ENCODE data around the gene SYDE2.

Gene SYDE2

DNA sequence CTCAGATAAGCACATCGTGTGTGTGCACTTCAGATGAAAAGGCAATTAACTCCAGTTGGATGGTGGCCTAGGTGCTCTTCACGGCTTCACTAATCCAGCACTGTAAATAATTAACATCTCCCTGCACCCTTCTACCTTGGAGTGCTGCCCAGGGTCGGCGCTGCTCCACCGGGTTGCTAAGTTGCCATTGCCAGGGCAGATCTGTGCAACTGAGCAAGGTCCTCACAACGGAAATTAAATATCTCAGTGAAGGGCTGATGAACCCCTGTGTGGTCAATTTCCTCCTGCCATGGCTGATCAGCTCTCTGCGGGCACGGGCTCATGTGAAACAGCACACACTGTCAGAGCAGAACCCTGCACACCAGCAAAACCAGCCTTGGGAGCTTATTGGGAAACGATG, 63.2 kb downstream of the SYDE2 start:
- no peaks in the 10 kb centered on the region for H3K79me2 ChIP-seq (ENCODE audit: insufficient read depth, low read depth)
- H2AFZ ChIP-seq (ENCODE audit: low read depth), result no peak overlapping the region

GRCh38 chr1:85135392-85135798, 65.4 kb downstream of the SYDE2 start:
- H3K4me2 ChIP-seq, result no peak overlapping the region
- H4K20me1 ChIP-seq (ENCODE audit: insufficient read depth), result no peaks in the 10 kb centered on the region

More for the DNA sequence above, 63.2 kb downstream of the SYDE2 start:
- Histone ChIP-seq H4K20me1 (ENCODE audit: insufficient read depth) (no peaks in the 10 kb centered on the region), H3K4me3 (IDR thresholded peaks at IDR 0.05; ENCODE audit: insufficient read depth, low read depth, low read length) (no peak overlapping the region), H3K4me1 (ENCODE audit: low read depth, poor library complexity, severe bottlenecking) (no peaks in the 10 kb centered on the region), H3K27ac (no peak overlapping the region), H3K4me2 (no peak overlapping the region), H3K9ac (no peak overlapping the region), H3K36me3 (ENCODE audit: insufficient read depth) (no peaks in the 10 kb centered on the region), H3K27me3 (ENCODE audit: insufficient read depth, low read depth) (no peaks in the 10 kb centered on the region)
- TF ChIP-seq, protein P1, sequence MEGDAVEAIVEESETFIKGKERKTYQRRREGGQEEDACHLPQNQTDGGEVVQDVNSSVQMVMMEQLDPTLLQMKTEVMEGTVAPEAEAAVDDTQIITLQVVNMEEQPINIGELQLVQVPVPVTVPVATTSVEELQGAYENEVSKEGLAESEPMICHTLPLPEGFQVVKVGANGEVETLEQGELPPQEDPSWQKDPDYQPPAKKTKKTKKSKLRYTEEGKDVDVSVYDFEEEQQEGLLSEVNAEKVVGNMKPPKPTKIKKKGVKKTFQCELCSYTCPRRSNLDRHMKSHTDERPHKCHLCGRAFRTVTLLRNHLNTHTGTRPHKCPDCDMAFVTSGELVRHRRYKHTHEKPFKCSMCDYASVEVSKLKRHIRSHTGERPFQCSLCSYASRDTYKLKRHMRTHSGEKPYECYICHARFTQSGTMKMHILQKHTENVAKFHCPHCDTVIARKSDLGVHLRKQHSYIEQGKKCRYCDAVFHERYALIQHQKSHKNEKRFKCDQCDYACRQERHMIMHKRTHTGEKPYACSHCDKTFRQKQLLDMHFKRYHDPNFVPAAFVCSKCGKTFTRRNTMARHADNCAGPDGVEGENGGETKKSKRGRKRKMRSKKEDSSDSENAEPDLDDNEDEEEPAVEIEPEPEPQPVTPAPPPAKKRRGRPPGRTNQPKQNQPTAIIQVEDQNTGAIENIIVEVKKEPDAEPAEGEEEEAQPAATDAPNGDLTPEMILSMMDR (conservative IDR thresholded peaks at IDR 0.05; ENCODE audit: low read depth, low read length), result no peak

DNA sequence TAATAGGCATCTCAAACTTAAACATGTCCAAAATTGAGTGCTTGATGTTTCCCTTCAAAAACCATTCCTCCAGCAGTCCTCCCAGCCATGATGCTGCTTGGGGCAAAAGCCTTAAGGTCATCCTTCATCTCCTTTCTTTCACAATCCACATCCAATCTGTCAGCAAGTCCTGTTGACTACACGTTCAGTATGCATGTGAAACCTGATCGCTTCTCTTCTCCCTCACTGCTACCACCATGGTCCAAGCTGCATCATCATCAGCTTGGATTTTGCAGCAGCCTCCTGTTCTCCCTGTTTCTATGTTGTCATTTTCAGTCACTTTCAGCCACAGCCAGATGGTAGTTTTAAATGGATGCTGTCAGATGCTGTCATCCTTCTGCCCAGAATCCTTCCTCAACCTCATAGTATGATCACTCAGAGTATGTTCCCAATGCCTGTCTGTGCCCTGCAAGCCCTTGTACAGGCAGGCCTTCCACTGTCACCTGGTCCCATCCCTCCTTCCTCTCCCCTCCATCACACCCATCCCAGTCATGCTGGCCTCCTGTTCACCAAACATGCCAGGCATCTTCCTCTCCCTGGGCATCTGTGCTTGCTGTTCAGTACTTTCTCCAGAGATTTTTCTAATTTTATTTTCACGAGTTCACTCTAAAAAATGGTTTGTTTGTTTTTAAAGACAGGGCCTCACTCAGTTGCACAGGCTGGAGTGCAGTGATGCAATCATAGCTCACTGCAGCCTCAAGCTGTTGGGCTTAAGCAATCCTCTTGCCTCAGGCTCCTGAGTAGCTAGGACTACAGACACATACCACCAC, 66.0 kb downstream of the SYDE2 start:
- TF ChIP-seq, protein P1 (conservative IDR thresholded peaks at IDR 0.05; ENCODE audit: low read depth, low read length), result no peak
- Histone ChIP-seq H3K4me1 (ENCODE audit: low read depth, poor library complexity, severe bottlenecking) (no peaks in the 10 kb centered on the region), H3K36me3 (ENCODE audit: insufficient read depth) (no peaks in the 10 kb centered on the region), H2AFZ (ENCODE audit: low read depth) (no peak overlapping the region), H3K4me3 (IDR thresholded peaks at IDR 0.05; ENCODE audit: insufficient read depth, low read depth, low read length) (no peak overlapping the region), H3K27me3 (ENCODE audit: insufficient read depth, low read depth) (no peaks in the 10 kb centered on the region), H3K79me2 (ENCODE audit: insufficient read depth, low read depth) (no peaks in the 10 kb centered on the region), H3K4me2 (no peak overlapping the region), H3K9ac (no peak overlapping the region), H4K20me1 (ENCODE audit: insufficient read depth) (no peaks in the 10 kb centered on the region), H3K27ac (no peak overlapping the region)

More at GRCh38 chr1:85135392-85135798, 65.4 kb downstream of the SYDE2 start:
- H3K79me2 ChIP-seq (ENCODE audit: insufficient read depth, low read depth), result no peaks in the 10 kb centered on the region
- TF ChIP-seq, protein P1 (conservative IDR thresholded peaks at IDR 0.05; ENCODE audit: low read depth, low read length), result no peak
- H3K27ac ChIP-seq, result no peak overlapping the region
- no peak overlapping the region for H3K9ac ChIP-seq
- no peak overlapping the region for H3K4me3 ChIP-seq (IDR thresholded peaks at IDR 0.05; ENCODE audit: insufficient read depth, low read depth, low read length)
- no peaks in the 10 kb centered on the region for H3K27me3 ChIP-seq (ENCODE audit: insufficient read depth, low read depth)
- no peaks in the 10 kb centered on the region for H3K4me1 ChIP-seq (ENCODE audit: low read depth, poor library complexity, severe bottlenecking)
- H2AFZ ChIP-seq (ENCODE audit: low read depth), result no peak overlapping the region
- no peaks in the 10 kb centered on the region for H3K36me3 ChIP-seq (ENCODE audit: insufficient read depth)

DNA sequence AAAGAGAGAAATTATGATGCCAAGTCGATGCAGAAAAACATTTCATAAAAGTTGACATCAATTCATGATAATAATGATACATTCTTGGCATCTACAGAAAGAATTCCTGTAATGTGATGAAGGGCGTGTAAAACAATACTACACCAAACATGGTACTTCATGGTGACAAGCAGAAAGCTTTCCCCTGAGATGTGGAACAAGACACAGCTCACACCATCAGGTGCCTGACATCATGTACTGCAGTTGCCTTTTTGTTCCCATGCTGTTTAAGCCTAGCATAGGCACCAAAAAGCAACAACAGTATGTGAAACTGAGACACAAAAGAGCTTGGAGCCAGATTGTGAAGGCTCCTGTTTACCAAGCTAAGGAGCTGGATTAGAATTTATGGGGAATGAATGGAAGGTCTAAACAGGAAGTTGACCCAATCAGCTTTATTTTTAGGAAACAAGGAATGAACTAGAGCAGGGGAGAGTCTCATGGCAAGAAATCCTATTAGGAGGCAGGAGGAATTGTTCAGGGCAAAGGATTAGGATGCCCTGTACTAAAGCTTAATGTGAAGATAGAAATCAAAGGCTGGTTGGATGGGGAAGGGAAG, 67.2 kb downstream of the SYDE2 start:
- Histone ChIP-seq H2AFZ (ENCODE audit: low read depth) (no peak overlapping the region), H3K9ac (no peak overlapping the region), H3K79me2 (ENCODE audit: insufficient read depth, low read depth) (no peaks in the 10 kb centered on the region), H3K36me3 (ENCODE audit: insufficient read depth) (no peaks in the 10 kb centered on the region), H3K27ac (no peak overlapping the region), H4K20me1 (ENCODE audit: insufficient read depth) (no peaks in the 10 kb centered on the region), H3K4me2 (no peak overlapping the region), H3K4me3 (IDR thresholded peaks at IDR 0.05; ENCODE audit: insufficient read depth, low read depth, low read length) (no peak overlapping the region), H3K4me1 (ENCODE audit: low read depth, poor library complexity, severe bottlenecking) (no peaks in the 10 kb centered on the region), H3K27me3 (ENCODE audit: insufficient read depth, low read depth) (no peaks in the 10 kb centered on the region)
- TF ChIP-seq, protein P1 (conservative IDR thresholded peaks at IDR 0.05; ENCODE audit: low read depth, low read length), result no peak
